Measurements from ENCODE around the gene TRIM63. TPM values are rescaled to one million over a fixed set of nuclear protein-coding genes. Genes with fewer than 3 reads are reported as not detected.

Gene TRIM63
- total RNA-seq, 1 donor from 2014 or later = 4.7 TPM

DNA sequence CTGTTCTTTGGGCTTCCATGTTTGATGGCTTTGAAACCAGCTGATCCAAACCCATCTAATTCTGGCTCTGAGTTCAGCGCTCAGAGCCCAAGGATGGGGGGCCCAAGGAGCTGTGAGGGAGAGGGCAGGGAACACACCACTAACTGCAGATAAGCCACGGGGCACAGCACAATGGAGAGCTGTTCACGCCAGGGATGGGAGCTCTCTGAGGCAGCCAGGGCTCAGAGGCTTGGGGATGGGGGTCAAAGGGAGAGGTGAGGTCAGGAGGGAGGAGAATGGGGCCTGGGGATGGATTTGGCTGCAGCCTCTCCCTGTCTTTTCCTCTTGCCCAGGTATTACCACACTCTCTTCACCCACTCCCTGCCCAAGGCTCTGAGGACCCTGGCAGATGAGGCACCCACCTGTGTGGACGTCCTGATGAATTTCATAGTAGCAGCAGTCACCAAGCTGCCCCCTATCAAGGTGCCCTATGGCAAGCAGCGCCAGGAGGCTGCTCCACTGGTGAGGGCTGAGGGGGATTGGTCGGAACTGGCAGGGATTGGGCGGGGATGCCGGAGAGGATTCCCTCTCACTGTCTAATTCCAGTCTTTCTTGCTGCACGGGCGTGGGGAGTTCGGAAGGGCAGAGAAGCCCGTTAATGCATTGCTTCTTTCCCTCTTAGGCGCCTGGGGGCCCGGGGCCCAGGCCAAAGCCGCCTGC lies 32.8 kb downstream of the TRIM63 start:
- DNase-seq = no peak

DNA sequence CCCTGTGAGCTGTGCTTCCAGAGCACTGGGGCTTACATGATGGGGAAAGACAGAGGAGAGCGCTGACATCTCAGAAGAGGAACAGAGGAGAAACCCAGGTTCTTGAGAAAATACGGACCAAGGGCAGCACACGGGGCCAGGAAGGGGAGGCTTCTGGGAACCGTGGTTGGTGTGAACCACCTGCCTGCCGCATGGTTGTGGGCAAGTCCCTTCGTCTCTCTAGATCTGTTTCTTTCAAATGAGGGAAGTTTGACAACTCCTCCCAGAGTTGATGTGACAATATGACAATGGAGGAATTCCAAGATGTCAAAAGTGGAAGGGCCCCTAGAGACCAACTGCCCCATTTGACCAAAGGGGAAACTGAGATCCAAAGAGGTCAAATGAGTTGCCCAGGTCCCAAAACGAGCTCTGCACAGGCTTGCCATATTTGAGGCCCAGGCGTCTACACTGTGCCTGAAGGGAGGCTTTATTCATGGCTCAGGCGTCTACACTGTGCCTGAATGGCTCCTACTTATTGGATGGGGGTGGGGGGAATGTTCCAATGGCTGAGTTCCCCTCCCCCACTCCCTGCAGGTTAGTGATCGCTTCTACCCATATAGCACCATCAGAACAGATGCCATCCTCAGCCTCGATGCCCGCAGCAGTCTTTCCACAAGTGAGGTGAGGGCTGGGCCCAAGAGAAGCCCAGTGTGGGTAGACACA lies 34.6 kb downstream of the TRIM63 start:
- DNase-seq = no peak

DNA sequence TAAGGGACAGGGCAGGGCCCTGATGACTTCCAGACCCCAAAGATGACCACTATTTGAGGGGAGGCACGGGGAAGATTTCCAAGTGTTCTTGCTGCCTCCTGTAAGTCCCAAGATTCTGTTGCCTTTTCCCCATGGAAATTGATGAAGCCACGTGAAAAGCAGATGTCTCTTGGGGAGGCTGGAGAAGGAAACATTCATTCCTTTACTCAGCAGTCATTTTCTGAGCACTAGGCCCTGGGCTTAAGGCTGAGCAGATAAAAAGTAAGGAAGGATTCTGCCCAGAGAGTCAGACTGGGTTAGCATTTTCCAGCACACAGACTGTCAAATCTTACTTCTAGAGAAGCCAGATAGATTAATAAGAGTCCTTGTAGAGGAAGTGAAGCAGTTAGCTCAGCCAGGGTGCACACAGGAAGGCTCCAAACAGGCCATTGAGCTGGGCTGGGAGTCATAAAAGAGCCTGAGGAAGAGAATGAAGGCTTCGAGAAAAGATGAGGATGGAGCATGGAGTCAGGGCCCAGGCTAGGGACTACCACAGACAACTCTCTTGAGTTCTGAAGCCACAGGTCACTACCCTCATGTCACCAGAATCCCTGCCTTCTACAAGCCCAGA lies 35.7 kb downstream of the TRIM63 start:
- DNase-seq = peak; percentile 41

DNA sequence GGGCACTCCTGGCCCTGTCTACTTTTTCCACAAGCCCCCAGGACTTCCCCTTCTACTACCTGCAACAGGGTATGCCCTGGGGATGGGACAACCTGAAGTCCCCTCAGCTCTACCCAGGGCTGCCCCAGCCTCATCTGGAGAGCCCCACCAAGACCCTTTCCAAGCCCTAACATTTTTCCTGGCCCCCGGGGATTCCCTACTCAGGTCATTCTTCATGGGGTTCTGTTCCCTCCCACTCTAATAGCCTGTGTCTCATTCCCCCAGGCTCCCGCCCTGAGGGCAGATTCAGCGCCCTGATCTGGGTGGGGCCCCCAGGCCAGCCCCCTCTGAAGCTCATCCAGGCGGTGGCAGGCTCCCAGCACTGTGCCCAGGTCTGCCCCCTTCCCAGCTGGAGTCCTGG lies 36.2 kb downstream of the TRIM63 start:
- DNase-seq = no peak

DNA sequence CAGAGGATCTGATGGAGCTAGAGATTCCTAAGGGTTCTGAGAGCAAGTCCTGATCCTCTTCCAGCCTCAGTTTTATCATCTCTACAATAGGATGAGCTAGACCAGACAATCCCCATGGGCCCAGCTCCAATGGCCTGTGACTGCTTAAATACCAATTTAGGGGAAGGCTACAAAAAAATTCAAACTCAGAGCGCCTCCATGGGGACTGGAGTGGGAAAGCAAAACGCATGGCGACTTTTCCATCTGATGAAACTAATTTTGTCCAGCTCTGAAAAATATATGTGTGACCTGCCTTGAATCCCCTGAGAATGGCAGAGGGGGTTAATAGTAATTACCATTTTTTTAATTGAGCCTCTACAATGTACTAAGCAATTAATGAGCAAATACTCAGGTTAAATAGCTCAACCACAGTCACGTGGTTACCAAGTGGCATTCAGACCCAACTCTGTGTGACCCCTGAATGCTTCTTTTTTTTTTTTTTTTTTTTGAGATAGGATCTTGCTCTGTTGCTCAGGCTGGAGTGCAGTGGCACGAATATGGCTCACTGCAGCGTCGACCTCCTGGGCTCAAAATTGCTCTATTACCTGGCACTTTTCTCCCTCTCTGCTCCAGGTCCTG lies 37.5 kb downstream of the TRIM63 start:
- DNase-seq = no peak

DNA sequence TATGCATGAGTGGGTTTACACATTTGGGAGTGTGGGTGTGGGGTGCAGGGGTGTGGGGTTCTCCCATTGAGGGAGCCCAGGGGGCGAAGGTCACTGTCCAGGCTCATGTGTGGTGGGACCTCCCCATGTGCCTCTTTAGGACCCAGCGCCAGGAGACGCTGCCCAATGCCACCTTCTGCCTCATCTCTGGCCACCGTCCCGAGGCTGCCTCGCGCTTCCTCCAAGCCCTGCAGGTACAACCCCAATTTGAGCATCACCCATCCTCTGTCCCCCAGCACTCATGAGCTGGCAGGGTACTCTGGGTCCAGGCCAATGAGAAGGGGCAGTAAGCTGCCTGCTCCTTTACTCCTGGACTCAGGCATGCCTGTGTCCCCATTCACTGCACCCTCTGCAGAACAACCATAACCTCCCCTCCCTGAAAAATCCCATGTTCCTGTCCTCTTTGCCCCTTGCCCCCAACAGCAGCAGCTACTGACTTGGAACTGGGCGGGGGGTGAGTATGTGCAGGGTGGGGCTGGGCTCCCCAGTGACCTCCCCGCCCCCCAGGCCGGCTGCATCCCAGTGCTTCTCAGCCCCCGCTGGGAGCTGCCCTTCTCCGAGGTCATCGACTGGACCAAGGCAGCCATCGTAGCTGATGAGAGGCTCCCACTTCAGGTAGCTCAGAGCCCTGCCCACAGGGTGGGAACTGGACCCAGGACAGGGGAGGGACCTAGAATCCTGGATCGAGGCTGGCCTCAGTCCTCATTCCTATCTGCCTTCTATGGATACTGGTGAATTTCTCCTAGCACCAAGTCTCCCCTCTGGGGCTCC lies 38.2 kb downstream of the TRIM63 start:
- no peak for DNase-seq

DNA sequence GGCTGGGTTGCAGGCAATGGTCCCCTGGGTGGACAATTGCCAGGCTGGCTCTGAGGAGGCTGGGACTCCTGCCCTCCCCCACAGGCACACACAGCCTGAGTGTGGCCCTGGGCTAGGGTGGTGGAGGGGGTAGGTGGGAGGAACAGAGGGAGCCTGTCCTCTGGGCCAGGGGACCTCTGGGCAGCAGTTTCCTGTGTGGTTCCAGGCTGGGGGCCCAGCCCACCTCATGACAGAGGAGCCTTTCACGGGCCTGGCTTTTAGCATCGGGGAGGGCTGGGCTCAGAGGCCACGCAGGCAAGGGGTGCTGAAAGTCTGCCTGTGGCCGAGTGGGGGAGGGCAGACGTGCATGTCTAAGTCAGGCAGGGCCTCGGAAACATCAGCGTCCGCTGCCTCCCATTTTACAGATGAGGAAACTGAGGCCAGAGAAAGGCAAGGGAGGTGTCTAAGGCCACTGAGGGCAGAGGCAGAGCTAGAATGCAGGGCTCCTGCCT lies 38.9 kb downstream of the TRIM63 start:
- DNase-seq = no peak

DNA sequence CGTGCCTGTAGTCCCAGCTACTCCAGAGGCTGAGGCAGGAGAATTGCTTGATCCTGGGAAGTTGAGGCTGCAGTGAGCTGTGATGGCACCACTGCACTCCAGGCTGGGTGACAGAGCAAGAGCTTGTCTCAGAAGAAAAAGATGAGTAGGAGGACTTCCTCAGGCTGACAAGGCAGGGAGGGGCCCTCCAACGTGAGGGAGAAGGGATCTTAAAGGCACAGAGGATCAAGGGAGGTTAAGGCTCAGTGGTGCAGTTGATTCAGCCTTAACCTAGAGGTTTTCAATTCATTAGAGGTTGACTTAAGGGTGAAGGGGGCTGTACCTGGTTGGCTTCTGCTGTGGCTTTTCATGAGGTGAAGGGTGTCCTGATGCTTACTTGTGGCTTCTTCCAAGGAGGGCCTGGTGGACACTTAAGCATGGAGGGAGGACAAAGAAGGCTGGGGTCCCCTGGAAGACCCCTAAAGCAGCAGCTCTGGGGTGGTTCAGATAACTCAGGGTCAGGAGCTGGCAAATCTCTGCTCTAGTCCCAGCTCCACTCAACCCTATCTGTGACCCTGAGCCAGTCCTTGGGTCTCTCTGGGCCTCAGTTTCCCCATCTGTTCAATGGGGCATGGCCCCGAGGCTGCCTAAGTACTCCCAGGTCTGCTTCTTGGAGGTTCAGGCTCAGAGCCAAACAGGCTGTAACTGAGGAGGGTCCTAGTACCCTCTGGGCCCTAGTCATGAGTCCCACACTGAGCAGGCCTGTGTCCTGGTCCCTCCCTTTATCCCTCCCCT lies 39.5 kb downstream of the TRIM63 start:
- no peak for DNase-seq

DNA sequence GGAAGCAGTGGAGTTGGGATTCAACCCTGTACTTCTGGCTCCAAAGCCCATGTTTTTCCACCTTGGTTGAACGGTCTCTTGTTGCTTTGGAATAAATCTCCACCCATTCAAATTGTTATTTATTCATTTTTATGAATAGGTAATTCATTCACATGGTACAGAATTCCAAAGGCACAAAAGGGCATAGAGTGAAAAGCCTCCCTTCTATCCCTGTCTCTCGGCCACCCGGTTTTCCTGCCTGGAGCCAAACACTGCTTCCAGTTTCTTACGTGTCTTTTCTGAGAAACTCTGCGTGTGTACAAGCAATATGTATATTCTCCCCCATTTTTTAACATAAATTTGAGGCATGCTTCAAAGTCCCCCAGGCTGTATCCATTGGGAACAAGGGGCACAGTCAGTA lies 41.9 kb downstream of the TRIM63 start:
- DNase-seq = no peak

DNA sequence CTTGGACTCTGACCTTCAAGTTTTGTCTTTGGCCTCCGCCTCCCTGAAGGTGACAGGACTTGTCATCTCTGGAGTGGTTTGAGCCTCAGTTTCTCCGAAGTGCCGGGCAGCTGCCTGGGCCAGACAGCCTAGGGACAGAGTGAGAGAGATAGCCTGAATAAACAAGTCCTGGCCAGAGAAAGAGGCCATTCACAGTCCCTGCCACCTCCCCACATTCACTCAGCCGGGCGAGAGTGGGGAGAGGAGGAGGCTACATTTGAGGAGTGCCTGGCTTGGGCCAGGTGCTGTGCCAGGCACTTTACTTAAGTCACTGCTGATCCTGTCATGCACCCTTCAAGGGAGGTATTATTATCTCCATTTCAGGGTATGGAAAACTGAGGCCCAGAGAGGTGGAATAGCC lies 42.4 kb downstream of the TRIM63 start:
- DNase-seq = no peak

DNA sequence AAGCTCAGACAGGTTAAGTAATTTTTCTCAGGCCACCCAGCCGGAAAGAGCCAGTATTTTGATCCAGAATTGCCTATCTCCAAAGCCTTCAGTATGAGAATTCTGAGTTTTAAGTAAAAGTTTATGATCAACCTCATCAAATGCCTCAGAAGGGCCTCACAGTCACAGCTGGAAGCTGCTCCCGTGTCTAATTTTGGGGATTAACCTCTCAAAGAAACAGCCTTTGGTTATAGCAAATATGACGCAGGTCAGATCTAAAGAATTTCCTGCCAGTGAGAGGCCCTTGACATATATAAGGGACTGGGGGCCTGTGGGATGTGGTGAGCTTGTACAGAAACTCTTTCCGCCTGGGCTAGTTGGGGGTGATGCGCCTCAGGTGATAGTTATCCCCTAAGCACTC lies 43.6 kb downstream of the TRIM63 start:
- DNase-seq = no peak

DNA sequence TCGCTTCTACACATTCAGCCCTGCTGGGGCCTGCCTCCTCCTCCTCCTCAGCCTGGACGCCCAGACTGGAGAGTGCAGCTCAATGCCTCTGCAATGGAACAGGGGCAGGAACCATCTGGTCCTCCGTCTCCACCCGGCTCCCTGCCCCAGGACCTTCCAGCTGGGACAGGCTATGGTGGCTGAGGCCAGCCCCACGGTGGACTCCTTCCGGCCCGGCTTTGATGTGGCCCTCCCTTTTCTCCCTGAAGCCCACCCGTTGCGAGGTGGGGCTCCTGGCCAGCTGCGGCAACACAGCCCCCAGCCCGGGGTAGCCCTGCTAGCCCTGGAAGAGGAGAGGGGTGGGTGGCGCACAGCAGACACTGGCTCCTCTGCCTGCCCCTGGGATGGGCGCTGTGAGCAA lies 44.4 kb downstream of the TRIM63 start:
- DNase-seq = no peak

DNA sequence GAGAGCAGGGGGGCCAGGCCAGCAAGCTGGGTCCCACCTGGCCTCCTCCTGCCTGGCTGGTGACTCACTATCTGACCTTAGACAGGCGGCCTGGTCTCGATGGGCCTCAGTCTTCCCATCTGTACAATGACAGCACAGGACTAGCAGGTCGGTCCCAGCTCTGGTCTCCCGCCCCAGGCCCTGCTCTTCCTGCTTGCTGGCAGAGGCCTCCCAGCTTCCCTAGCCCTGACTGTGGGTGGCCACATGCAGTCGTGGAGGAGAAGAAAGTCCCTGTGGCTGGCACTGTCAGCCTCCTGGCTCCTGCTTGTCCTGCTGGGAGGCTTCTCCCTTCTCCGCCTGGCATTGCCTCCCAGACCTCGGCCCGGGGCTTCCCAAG lies 45.0 kb downstream of the TRIM63 start:
- no peak for DNase-seq

DNA sequence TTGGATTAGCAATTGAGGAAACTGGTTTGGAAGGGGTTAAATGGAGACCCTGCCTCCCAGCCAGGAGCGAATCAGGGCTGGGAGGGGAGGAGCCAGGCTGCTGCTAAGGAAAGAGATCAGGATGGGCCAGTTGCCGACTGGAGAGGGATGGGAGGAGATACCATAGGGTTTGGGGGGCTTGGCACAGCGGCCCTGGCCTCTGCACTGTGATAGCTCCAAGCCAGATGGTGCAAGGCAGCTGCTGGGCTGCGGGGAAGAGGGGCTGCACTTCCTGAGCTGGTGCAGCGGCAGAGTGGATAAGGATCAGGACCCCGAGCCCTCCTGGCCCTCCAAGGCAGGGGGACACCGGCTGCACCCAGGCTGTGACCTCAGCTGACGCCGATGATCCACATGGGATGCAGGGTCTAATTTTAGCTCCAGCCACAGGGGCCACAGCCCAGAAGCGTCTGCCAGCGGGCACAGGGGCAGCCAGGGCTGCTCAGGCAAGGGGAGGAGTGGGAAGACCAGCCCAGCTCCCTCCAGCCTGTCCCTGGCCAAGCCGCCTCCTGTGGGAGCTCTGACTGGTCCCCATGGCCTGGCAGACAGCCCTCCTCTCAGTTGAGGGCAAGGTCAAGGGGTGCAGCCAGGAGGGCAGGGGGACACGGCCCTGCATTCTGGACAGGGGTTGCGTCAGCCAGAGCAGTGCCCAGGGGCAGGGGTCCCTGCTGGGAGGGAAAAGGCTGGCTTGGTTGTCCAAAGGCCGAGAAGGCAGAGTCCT lies 45.6 kb downstream of the TRIM63 start, which contains the start of gene EXTL1:
TSS of gene EXTL1 (plus strand) at position 129 of the 757 bp plus-strand sequence. CDS start 872 bp downstream, outside the sequence.
- DNase-seq = peak; percentile 56

DNA sequence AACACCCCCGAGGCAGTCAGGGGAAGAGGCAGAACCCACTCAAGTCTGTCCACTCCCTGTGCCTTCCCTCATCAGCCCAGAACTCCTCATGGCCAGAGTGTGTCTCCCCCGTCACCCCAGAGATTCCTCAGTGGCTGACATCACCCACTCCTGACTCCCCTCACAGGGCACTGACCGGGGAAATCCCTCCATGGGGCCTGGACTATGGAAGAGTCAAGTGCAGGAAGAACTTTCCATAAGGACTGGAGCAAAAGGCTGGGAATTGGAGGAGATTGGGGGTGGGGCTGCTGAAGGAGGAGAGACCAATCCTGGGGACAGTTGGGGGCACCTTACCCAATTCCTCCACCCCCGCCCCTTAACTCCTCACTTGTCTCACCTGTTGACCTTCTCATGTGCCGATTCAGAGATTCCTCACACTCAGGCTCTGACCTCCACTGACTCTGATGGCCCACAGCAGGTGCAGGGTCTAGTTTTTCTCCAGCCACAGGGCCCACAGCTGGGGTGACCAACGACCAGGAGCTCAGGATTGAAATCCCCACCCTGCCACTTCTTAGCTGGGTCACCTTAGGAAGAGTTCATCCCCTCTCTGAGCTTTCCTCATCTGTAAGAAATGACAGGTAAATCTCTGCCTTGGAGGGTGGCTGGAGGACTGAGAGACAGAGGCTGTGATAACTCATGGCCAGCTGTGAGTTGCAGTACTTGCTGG lies 46.3 kb downstream of the TRIM63 start:
- DNase-seq = no peak

DNA sequence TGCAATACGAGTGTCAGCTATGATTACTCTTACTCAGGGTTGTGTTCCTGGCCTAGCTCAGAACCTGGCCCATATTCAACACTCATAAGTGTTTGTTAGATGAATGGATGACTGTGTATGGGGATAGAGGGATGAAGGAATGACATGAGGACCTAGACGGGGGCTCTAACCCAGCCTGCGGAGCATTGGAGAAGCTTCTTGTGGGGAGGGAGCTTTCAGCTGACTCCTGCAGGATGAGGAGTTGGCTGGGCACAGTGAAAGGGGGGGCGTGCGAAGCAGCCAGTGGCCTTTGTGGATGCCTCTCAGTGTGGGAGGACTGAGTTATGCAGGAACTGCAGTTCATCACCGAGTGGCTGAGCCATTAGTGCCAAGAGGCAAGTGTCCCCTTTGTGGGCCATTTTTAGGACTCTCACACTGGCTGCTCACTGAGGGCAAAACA lies 47.1 kb downstream of the TRIM63 start:
- no peak for DNase-seq

DNA sequence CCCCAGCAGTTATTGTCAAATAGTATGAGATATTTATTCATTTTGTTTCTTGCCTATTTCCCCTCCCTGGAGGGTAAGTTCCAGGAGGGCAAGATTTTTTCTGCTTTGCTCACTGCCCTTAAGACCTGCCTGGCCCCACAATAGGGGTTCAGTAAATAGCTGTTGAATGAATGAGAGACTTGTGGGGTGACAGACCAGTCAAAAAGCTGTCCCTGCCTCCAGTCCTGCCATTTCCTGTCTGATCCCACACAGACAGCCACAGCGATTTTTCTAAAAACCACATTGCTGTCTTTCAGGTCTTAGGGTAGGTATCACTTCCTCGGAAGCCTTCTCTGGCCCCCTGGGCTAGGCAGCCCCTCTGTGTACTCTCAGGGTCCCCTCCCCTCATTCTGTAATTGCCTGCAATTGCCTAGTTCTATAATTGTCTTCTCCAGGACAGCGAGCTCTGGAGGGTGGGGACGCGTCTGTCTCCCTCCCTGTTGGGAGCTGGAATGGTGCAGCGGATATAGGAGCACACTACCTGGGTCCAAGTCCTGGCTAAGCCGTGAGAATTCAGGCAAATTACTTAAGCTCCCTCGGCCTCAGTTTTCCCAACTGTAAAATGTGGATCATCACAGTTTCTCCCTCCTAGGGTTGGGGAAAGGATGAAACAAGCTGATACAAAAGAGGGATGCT lies 47.7 kb downstream of the TRIM63 start:
- no peak for DNase-seq

DNA sequence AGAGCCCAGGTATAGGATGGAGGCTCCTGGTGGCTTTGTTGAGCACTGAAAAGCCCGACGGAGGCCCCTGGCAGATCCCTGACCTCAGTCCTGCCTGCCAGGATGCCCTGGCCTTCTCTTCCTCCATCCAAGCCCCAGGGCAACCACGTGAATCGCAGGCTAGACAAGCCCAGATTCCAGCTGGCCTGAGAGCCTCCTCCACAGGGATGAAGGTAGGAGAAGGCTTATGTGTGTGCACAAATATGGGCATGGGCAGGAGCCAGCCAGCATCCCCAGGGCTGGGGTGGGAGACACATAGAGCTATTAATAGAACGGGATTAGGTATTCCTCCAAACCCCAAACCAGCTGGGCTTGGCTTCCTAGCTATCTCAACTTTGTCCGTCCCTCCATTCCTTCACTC lies 49.8 kb downstream of the TRIM63 start:
- no peak for DNase-seq

DNA sequence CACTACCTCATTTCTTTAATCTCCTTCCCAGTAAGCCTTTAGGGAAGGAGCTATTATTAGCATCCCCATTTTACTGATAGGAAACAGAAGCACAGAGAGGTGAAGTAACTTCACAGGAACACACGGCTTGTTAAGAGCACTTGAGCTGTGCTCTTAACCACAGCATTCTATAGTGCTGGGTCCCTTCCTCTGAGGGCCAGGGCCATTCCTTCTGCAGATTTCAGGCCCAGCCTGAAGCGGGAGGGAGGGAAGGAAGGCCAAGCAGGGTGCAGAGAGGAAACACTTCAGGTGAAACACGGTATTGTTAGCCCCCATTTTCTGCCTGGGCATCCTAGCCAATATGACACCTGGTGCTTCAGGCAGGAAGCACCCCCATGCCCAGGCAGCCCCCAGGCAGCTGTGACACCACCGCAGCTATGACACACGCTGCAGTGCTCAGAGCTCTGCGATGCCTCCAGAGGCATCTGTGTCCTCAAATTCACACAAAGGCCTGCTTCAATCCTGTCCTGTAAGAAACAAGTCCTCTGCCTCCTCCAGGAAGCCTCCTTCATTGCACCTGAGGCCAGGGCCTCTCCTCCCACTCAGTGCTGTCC lies 50.4 kb downstream of the TRIM63 start:
- no peak for DNase-seq

Data from skin of body (tissue), 2 donors.